Measurements from ENCODE around the gene RAD51B. TPM values are rescaled to one million over a fixed set of nuclear protein-coding genes. Genes with fewer than 3 reads are reported as not detected.

RAD51B gene
- total RNA-seq, 1 experiment from 2014 or later = 14.2 TPM

DNA sequence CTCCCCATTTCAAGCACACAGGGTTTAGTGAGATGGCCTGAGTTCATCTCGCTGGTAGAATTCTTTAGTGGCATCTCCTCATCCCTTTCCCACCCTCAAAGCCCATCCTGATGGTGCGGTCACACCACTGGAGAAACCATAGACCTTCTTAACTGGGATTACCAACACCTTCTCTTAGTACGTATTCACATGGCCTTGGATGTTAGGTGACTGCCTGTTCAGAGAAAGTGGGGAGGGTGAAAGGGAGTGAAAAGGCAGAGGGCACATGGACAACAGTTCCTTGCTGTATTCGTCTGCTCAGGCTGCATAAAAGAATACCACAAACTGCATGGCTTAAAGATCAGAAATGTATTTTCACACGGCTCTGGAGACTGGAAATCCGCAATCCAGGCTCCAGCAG, 667.2 kb downstream of the RAD51B start:
- no peak overlapping the region for H3K4me3 Mint-ChIP-seq
- H3K27me3 Mint-ChIP-seq (ENCODE audit: low read depth) = no peaks in the 10 kb centered on the region; the same call in 1 of the 2 replicates
- TF ChIP-seq ZNF671 (CRISPR knock-in tag; IDR thresholded peaks at IDR 0.05) (no peak), IRF2 (CRISPR knock-in tag; IDR thresholded peaks at IDR 0.05; ENCODE audit: borderline replicate concordance, low read depth) (no peak)
- peaks cover 29% of the 10 kb centered on the region for H3K4me1 Mint-ChIP-seq
- H3K36me3 Mint-ChIP-seq = no peaks in the 10 kb centered on the region
- DNase-seq (ENCODE audit: low spot score) = no peak
- POLR2A ChIA-PET = no interaction called here
- no peak overlapping the region for H3K27ac Mint-ChIP-seq
- ATAC-seq = no peak
- H3K9me3 Mint-ChIP-seq = no peaks in the 10 kb centered on the region
- CTCF ChIA-PET = no interaction called here

DNA sequence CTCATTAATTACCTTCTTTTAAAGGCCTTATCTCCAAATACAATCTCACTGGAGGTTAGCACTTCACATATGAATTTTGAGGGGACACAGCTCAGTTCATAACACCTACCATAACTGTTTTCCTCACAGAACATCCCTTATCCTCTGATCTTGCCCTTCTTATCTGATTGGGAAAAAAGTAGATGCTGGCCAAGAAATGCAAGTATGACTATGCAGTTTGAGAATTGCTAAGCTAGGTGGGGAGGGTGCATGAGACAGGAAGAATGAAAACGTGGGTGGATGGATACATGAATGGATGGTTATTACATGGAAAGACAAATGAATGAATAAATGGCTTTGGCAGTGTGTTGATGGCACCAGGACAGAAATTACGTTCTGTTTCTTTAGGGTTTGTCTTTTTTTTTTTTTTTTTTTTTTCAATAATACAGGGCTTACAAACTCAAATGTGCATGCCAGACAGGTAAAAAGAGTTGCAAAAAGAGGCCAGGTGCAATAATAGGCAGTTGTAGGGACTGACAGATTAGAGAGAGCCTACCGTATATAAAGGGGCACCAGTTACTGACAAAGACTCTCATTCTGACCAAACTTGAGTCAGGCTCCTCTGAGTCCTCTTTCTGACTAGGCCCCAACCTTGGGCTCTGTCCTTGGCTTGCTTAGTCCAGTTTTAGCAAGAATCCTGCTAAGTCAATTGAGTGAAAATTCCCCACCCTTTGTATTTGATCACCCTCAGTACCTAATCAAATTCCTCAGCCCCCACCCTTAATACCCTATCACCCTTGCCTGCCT, 668.4 kb downstream of the RAD51B start:
- DNase-seq (ENCODE audit: low spot score) (no peak), ATAC-seq (no peak)
- TF ChIP-seq ZNF121 (CRISPR knock-in tag; IDR thresholded peaks at IDR 0.05) (no peak), JAZF1 (CRISPR knock-in tag; IDR thresholded peaks at IDR 0.05) (no peak), ETV6 (CRISPR knock-in tag; IDR thresholded peaks at IDR 0.05) (no peak), IRF2 (CRISPR knock-in tag; IDR thresholded peaks at IDR 0.05; ENCODE audit: borderline replicate concordance, low read depth) (no peak), SMAD4 (CRISPR knock-in tag; IDR thresholded peaks at IDR 0.05) (no peak), GRHL2 (CRISPR knock-in tag; IDR thresholded peaks at IDR 0.05; ENCODE audit: insufficient replicate concordance, severe bottlenecking) (no peak), EMX1 (CRISPR knock-in tag; IDR thresholded peaks at IDR 0.05) (no peak), MYBL2 (CRISPR knock-in tag; IDR thresholded peaks at IDR 0.05) (no peak), CREB1 (CRISPR knock-in tag; IDR thresholded peaks at IDR 0.05) (no peak), TEAD1 (CRISPR knock-in tag; IDR thresholded peaks at IDR 0.05) (no peak)
- TF ChIP-seq, protein P1, sequence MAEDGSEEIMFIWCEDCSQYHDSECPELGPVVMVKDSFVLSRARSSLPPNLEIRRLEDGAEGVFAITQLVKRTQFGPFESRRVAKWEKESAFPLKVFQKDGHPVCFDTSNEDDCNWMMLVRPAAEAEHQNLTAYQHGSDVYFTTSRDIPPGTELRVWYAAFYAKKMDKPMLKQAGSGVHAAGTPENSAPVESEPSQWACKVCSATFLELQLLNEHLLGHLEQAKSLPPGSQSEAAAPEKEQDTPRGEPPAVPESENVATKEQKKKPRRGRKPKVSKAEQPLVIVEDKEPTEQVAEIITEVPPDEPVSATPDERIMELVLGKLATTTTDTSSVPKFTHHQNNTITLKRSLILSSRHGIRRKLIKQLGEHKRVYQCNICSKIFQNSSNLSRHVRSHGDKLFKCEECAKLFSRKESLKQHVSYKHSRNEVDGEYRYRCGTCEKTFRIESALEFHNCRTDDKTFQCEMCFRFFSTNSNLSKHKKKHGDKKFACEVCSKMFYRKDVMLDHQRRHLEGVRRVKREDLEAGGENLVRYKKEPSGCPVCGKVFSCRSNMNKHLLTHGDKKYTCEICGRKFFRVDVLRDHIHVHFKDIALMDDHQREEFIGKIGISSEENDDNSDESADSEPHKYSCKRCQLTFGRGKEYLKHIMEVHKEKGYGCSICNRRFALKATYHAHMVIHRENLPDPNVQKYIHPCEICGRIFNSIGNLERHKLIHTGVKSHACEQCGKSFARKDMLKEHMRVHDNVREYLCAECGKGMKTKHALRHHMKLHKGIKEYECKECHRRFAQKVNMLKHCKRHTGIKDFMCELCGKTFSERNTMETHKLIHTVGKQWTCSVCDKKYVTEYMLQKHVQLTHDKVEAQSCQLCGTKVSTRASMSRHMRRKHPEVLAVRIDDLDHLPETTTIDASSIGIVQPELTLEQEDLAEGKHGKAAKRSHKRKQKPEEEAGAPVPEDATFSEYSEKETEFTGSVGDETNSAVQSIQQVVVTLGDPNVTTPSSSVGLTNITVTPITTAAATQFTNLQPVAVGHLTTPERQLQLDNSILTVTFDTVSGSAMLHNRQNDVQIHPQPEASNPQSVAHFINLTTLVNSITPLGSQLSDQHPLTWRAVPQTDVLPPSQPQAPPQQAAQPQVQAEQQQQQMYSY (CRISPR knock-in tag; IDR thresholded peaks at IDR 0.05) = no peak
- TF ChIP-seq, protein P2, sequence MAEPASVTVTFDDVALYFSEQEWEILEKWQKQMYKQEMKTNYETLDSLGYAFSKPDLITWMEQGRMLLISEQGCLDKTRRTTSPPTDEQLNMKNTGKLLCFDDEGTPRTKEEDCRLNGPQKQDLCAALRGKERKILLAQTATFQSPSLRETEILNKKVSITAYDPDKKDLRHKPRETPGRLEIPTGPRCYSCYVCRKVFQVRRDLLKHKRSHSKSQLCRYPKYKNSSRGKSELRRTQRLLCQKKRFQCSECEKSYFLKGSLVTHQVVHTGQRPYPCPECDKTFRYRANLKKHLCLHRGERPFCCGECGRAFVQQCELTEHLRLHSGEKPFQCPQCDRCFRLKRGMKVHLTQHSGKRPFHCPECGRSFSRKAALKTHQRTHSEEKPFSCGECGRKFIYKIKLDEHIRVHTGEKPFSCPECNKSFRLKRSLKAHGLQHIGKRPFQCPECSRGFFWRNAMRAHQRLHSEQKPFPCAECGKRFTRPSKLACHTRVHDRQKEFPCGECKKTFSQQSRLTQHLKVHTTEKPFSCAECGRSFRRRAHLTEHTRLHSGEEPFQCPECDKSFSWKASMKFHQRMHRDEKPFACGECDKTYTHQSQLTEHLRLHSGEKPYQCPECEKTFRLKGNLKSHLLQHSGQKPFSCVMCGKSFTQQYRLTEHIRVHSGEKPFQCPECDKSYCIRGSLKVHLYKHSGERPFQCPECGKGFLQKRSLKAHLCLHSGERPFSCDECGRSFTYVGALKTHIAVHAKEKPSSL (CRISPR knock-in tag; conservative IDR thresholded peaks at IDR 0.05) = no peak
- TF ChIP-seq, protein P3, sequence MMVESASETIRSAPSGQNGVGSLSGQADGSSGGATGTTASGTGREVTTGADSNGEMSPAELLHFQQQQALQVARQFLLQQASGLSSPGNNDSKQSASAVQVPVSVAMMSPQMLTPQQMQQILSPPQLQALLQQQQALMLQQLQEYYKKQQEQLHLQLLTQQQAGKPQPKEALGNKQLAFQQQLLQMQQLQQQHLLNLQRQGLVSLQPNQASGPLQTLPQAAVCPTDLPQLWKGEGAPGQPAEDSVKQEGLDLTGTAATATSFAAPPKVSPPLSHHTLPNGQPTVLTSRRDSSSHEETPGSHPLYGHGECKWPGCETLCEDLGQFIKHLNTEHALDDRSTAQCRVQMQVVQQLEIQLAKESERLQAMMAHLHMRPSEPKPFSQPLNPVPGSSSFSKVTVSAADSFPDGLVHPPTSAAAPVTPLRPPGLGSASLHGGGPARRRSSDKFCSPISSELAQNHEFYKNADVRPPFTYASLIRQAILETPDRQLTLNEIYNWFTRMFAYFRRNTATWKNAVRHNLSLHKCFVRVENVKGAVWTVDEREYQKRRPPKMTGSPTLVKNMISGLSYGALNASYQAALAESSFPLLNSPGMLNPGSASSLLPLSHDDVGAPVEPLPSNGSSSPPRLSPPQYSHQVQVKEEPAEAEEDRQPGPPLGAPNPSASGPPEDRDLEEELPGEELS (CRISPR knock-in tag; IDR thresholded peaks at IDR 0.05) = no peak
- TF ChIP-seq, protein P4, sequence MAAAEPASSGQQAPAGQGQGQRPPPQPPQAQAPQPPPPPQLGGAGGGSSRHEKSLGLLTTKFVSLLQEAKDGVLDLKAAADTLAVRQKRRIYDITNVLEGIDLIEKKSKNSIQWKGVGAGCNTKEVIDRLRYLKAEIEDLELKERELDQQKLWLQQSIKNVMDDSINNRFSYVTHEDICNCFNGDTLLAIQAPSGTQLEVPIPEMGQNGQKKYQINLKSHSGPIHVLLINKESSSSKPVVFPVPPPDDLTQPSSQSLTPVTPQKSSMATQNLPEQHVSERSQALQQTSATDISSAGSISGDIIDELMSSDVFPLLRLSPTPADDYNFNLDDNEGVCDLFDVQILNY (CRISPR knock-in tag; IDR thresholded peaks at IDR 0.05) = no peak
- TF ChIP-seq, protein P5, sequence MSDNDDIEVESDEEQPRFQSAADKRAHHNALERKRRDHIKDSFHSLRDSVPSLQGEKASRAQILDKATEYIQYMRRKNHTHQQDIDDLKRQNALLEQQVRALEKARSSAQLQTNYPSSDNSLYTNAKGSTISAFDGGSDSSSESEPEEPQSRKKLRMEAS (CRISPR knock-in tag; IDR thresholded peaks at IDR 0.05) = no peak
- TF ChIP-seq, protein P6, sequence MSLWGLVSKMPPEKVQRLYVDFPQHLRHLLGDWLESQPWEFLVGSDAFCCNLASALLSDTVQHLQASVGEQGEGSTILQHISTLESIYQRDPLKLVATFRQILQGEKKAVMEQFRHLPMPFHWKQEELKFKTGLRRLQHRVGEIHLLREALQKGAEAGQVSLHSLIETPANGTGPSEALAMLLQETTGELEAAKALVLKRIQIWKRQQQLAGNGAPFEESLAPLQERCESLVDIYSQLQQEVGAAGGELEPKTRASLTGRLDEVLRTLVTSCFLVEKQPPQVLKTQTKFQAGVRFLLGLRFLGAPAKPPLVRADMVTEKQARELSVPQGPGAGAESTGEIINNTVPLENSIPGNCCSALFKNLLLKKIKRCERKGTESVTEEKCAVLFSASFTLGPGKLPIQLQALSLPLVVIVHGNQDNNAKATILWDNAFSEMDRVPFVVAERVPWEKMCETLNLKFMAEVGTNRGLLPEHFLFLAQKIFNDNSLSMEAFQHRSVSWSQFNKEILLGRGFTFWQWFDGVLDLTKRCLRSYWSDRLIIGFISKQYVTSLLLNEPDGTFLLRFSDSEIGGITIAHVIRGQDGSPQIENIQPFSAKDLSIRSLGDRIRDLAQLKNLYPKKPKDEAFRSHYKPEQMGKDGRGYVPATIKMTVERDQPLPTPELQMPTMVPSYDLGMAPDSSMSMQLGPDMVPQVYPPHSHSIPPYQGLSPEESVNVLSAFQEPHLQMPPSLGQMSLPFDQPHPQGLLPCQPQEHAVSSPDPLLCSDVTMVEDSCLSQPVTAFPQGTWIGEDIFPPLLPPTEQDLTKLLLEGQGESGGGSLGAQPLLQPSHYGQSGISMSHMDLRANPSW (CRISPR knock-in tag; conservative IDR thresholded peaks at IDR 0.05; ENCODE audit: low read depth) = no peak
- TF ChIP-seq, protein P7, sequence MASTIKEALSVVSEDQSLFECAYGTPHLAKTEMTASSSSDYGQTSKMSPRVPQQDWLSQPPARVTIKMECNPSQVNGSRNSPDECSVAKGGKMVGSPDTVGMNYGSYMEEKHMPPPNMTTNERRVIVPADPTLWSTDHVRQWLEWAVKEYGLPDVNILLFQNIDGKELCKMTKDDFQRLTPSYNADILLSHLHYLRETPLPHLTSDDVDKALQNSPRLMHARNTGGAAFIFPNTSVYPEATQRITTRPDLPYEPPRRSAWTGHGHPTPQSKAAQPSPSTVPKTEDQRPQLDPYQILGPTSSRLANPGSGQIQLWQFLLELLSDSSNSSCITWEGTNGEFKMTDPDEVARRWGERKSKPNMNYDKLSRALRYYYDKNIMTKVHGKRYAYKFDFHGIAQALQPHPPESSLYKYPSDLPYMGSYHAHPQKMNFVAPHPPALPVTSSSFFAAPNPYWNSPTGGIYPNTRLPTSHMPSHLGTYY (CRISPR knock-in tag; IDR thresholded peaks at IDR 0.05) = no peak
- Mint-ChIP-seq H3K27me3 (ENCODE audit: low read depth) (no peaks in the 10 kb centered on the region; the same call in 1 of the 2 replicates), H3K36me3 (no peaks in the 10 kb centered on the region), H3K9me3 (no peaks in the 10 kb centered on the region), H3K27ac (no peak overlapping the region), H3K4me1 (peaks cover 41% of the 10 kb centered on the region), H3K4me3 (no peak overlapping the region)
- ChIA-PET POLR2A (interaction anchor here (0.6 kb wide), 1 partner anchor 180 kb away, joined by 3 read pairs; no protein-coding TSS in a partner anchor), CTCF (no interaction called here)
